ENCODE results near the gene PADI4.

DNA sequence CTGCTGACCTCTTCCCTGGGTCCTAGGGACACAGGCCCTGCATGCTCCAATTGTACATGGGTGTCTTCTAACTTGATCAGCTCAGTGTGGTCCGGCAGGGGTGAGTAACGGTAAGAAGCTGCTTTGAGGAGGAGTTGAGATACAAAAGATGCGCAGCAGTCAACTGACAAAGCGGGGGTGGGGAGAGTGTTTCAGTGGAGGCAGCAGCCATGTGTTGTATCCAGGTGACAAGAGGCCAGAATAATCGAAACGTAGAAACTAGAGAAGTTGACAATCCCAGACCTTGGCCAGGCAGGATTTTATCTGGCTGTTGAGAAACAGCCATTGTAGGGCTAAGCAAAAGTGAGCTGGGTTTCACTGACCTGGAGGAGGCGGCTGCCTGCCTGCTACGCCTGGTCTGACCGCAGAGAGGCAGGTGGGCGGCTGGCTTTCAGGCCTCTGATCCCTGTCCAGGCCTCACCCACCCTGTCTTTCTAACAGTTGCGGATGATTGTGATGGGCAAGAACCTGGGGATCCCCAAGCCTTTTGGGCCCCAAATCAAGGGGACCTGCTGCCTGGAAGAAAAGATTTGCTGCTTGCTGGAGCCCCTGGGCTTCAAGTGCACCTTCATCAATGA is 92.8 kb downstream of the PADI4 start:
- TF ChIP-seq TAF1 (IDR thresholded peaks at IDR 0.05; ENCODE audit: borderline replicate concordance, low read depth, low read length) (no peak), POLR2A (IDR thresholded peaks at IDR 0.05; ENCODE audit: low read depth, low read length) (no peak)
